Activated T-cell treated with anti-CD3 and anti-CD28 coated beads, Interleukin-2, amount 50 U/mL, for 72 hours (primary cell): ENCODE results near the gene DAZAP1. TPM values are rescaled to one million over a fixed set of nuclear protein-coding genes. Genes with fewer than 3 reads are reported as not detected.

ENCODE experiments used
- ATAC-seq, 2 donors: fragments of 150-1000 bp; cut with Tn5 transposase; replicated peaks in 1 of 2; 2 replicates each; pipeline ENCODE4 v1.10.0; 2021; ENCODE audit warnings: moderate library complexity in 2 of 2, mild to moderate bottlenecking in 1 of 2
- DNase-seq, 2 donors: peaks; one replicate each; pipeline ENCODE4 v3.0.0; 2021 to 2022; ENCODE audit warnings: mixed read lengths in 1 of 2
- H3K27ac Mint-ChIP-seq: one replicate; pipeline ENCODE4 v1.8.0; 2022; ENCODE audit warnings: mild to moderate bottlenecking, moderate library complexity, mixed read lengths
- H3K27me3 Mint-ChIP-seq: one replicate; pipeline ENCODE4 v1.8.0; 2022; ENCODE audit warnings: low read depth, mixed read lengths
- H3K36me3 Mint-ChIP-seq, 2 donors: one replicate each; pipeline ENCODE4 v1.8.0; 2022; ENCODE audit warnings: mixed read lengths in 2 of 2, mild to moderate bottlenecking in 1 of 2; ENCODE audit not compliant: insufficient read depth in 2 of 2
- H3K4me1 Mint-ChIP-seq: one replicate; pipeline ENCODE4 v1.8.0; 2022; ENCODE audit warnings: low read depth, mixed read lengths
- H3K4me3 Mint-ChIP-seq, 2 donors: one replicate each; pipeline ENCODE4 v1.8.0; 2022; ENCODE audit warnings: mild to moderate bottlenecking in 2 of 2, mixed read lengths in 2 of 2, moderate library complexity in 2 of 2
- H3K9me3 Mint-ChIP-seq, 2 donors: one replicate each; pipeline ENCODE4 v1.8.0; 2022; ENCODE audit warnings: mixed read lengths in 2 of 2
- total RNA-seq, 2 donors: library from RNA; stranded (reverse); gene quantifications; one replicate each; pipeline ENCODE4 v1.2.3, GENCODE V29; 2022

DAZAP1 gene
- total RNA-seq, 2 donors from 2014 or later: 219 to 252 TPM

- no peak overlapping the region for H3K4me3 Mint-ChIP-seq
- peaks cover 6% of the 10 kb centered on the region for H3K4me1 Mint-ChIP-seq
- peaks cover 0 to 8% of the 10 kb centered on the region in 2 donors for H3K36me3 Mint-ChIP-seq
- no peaks in the 10 kb centered on the region for H3K27me3 Mint-ChIP-seq
- H3K27ac Mint-ChIP-seq: no peak overlapping the region
- H3K9me3 Mint-ChIP-seq: no peaks in the 10 kb centered on the region
- no peak for DNase-seq
- ATAC-seq: no peak
These were observed 38.1 kb upstream of the DAZAP1 start for GRCh38 chr19:1369214-1369805.

GRCh38 chr19:1370579-1371361 is 36.6 kb upstream of the DAZAP1 start:
- H3K4me3 Mint-ChIP-seq: no peak overlapping the region
- no peaks in the 10 kb centered on the region for H3K27me3 Mint-ChIP-seq
- H3K4me1 Mint-ChIP-seq: no peaks in the 10 kb centered on the region
- no peaks in the 10 kb centered on the region for H3K9me3 Mint-ChIP-seq
- no peak overlapping the region for H3K27ac Mint-ChIP-seq
- H3K36me3 Mint-ChIP-seq: peaks cover 0 to 7% of the 10 kb centered on the region in 2 donors
- DNase-seq: no peak
- ATAC-seq: no peak

GRCh38 chr19:1373042-1373533 is 34.3 kb upstream of the DAZAP1 start:
- H3K27ac Mint-ChIP-seq: no peak overlapping the region
- no peaks in the 10 kb centered on the region for H3K9me3 Mint-ChIP-seq
- H3K27me3 Mint-ChIP-seq: no peaks in the 10 kb centered on the region
- no peak overlapping the region for H3K4me3 Mint-ChIP-seq
- H3K36me3 Mint-ChIP-seq: peaks cover 0 to 7% of the 10 kb centered on the region in 2 donors
- ATAC-seq: no peak
- H3K4me1 Mint-ChIP-seq: no peaks in the 10 kb centered on the region
- no peak for DNase-seq

GRCh38 chr19:1373534-1374249 is 33.7 kb upstream of the DAZAP1 start:
- ATAC-seq (no peak), DNase-seq (no peak)
- H3K27ac Mint-ChIP-seq: no peak overlapping the region
- H3K27me3 Mint-ChIP-seq: no peaks in the 10 kb centered on the region
- H3K36me3 Mint-ChIP-seq: peaks cover 0 to 7% of the 10 kb centered on the region in 2 donors
- no peaks in the 10 kb centered on the region for H3K9me3 Mint-ChIP-seq
- H3K4me1 Mint-ChIP-seq: no peaks in the 10 kb centered on the region
- no peak overlapping the region for H3K4me3 Mint-ChIP-seq

- Mint-ChIP-seq H3K4me1 (no peaks in the 10 kb centered on the region), H3K27me3 (no peaks in the 10 kb centered on the region), H3K4me3 (no peak overlapping the region)
These were observed 33.2 kb upstream of the DAZAP1 start for GRCh38 chr19:1374250-1374577.

GRCh38 chr19:1376415-1376805 is 31.0 kb upstream of the DAZAP1 start:
- H3K9me3 Mint-ChIP-seq: no peaks in the 10 kb centered on the region
- ATAC-seq: no peak
- H3K4me3 Mint-ChIP-seq: no peak overlapping the region
- H3K27ac Mint-ChIP-seq: no peak overlapping the region
- no peak for DNase-seq
- peaks cover 0 to 4% of the 10 kb centered on the region in 2 donors for H3K36me3 Mint-ChIP-seq
- no peaks in the 10 kb centered on the region for H3K4me1 Mint-ChIP-seq
- H3K27me3 Mint-ChIP-seq: no peaks in the 10 kb centered on the region

More at GRCh38 chr19:1374250-1374577, 33.2 kb upstream of the DAZAP1 start:
- no peak for DNase-seq
- H3K9me3 Mint-ChIP-seq: no peaks in the 10 kb centered on the region
- no peak for ATAC-seq
- peaks cover 0 to 7% of the 10 kb centered on the region in 2 donors for H3K36me3 Mint-ChIP-seq
- no peak overlapping the region for H3K27ac Mint-ChIP-seq

- Mint-ChIP-seq H3K4me3 (no peak overlapping the region), H3K9me3 (no peaks in the 10 kb centered on the region), H3K36me3 (peaks cover 0 to 4% of the 10 kb centered on the region in 2 donors), H3K27ac (no peak overlapping the region), H3K27me3 (no peaks in the 10 kb centered on the region), H3K4me1 (no peaks in the 10 kb centered on the region)
- no peak for DNase-seq
- no peak for ATAC-seq
These were observed 30.0 kb upstream of the DAZAP1 start for GRCh38 chr19:1377176-1377964.

- ATAC-seq: no peak
- peaks cover 0 to 4% of the 10 kb centered on the region in 2 donors for H3K36me3 Mint-ChIP-seq
- no peak overlapping the region for H3K27ac Mint-ChIP-seq
- no peaks in the 10 kb centered on the region for H3K9me3 Mint-ChIP-seq
- peaks cover 6% of the 10 kb centered on the region for H3K4me1 Mint-ChIP-seq
- no peak overlapping the region for H3K4me3 Mint-ChIP-seq
- no peak for DNase-seq
- H3K27me3 Mint-ChIP-seq: no peaks in the 10 kb centered on the region
These were observed 29.2 kb upstream of the DAZAP1 start for GRCh38 chr19:1377965-1378785.

GRCh38 chr19:1379126-1379905 is 28.1 kb upstream of the DAZAP1 start:
- H3K36me3 Mint-ChIP-seq: peaks cover 3% of the 10 kb centered on the region in 2 donors
- no peak for DNase-seq
- H3K9me3 Mint-ChIP-seq: peaks cover 0 to 2% of the 10 kb centered on the region in 2 donors
- H3K27me3 Mint-ChIP-seq: no peaks in the 10 kb centered on the region
- no peak for ATAC-seq
- no peak overlapping the region for H3K4me3 Mint-ChIP-seq
- no peak overlapping the region for H3K27ac Mint-ChIP-seq
- peaks cover 11% of the 10 kb centered on the region for H3K4me1 Mint-ChIP-seq

GRCh38 chr19:1379961-1380489 is 27.4 kb upstream of the DAZAP1 start:
- H3K27me3 Mint-ChIP-seq: no peaks in the 10 kb centered on the region

GRCh38 chr19:1382250-1382649 is 25.1 kb upstream of the DAZAP1 start:
- Mint-ChIP-seq H3K9me3 (peaks cover 0 to 2% of the 10 kb centered on the region in 2 donors), H3K4me1 (peaks cover 26% of the 10 kb centered on the region), H3K27ac (no peak overlapping the region), H3K4me3 (no peak overlapping the region), H3K36me3 (peaks cover 0 to 3% of the 10 kb centered on the region in 2 donors), H3K27me3 (no peaks in the 10 kb centered on the region)
- DNase-seq (no peak), ATAC-seq (no peak)

More at GRCh38 chr19:1379961-1380489, 27.4 kb upstream of the DAZAP1 start:
- Mint-ChIP-seq H3K27ac (no peak overlapping the region), H3K9me3 (peaks cover 0 to 2% of the 10 kb centered on the region in 2 donors), H3K36me3 (peaks cover 2 to 3% of the 10 kb centered on the region in 2 donors), H3K4me3 (no peak overlapping the region), H3K4me1 (peaks cover 17% of the 10 kb centered on the region)
- DNase-seq (no peak), ATAC-seq (no peak)
